ENCODE data around the gene HSPA1B. TPM values are rescaled to one million over a fixed set of nuclear protein-coding genes. Genes with fewer than 3 reads are reported as not detected.
A peak's percentile ranks its signal among the peaks of the same experiment; 100 is the strongest.
"Not testable (repeated sequence)": the region's sequence is repeated elsewhere in the genome, so short reads cannot be mapped to it uniquely, and the experiment has no call there.

The HSPA1B gene
- total RNA-seq, 1 experiment from 2014 or later: 655 TPM

DNA sequence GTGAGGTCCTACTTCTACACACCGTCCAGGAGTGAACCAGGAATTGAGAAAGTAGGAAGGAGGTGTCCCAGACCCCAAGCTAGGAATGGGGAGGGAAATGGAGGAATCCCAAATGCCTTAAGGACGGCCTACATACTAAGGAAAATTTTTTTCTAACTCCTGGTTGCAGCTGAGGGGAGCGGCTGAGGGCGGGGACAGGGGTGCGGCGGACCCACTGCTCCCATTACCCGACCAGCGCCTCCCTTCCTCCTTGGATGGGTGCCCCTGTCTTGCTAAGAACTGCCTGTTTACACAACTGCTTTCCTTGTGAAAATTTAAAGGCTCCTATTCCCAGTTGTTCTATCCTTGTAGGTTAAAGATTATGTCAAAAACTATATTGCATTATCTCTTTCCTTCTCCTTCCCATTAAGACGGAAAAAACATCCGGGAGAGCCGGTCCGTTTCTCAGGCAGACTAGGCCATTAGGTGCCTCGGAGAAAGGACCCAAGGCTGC is 699 bp upstream of the HSPA1B start:
- DNase-seq (ENCODE audit: low spot score): peak; percentile 92

DNA sequence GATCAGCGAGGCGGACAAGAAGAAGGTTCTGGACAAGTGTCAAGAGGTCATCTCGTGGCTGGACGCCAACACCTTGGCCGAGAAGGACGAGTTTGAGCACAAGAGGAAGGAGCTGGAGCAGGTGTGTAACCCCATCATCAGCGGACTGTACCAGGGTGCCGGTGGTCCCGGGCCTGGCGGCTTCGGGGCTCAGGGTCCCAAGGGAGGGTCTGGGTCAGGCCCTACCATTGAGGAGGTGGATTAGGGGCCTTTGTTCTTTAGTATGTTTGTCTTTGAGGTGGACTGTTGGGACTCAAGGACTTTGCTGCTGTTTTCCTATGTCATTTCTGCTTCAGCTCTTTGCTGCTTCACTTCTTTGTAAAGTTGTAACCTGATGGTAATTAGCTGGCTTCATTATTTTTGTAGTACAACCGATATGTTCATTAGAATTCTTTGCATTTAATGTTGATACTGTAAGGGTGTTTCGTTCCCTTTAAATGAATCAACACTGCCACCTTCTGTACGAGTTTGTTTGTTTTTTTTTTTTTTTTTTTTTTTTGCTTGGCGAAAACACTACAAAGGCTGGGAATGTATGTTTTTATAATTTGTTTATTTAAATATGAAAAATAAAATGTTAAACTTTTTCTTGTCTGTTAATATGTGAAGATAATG is 2.2 kb downstream of the HSPA1B start:
- peak; percentile 70 for DNase-seq (ENCODE audit: low spot score)

DNA sequence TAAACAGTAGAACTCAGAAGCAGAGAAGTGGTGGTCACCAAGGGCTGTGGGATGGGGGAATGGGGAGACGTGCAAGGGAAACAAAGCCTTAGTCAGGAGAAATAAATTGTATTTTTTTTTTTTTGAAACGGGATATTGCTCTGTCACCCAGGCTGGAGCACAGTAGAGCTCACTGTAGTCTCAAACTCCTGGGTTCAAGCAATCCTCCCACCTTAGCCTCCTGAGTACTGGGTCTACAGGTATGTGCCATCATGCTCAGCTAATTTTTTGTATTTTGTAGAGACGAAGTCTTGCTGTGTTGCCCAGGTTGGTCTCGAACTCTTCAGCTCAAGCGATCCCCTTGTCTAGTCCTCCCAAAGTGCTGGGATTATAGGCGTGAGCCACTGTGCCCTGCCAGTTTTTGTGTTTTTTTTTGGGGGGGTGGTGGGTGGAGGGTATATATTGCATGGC is 3.4 kb downstream of the HSPA1B start:
- peak; percentile 7 for DNase-seq (ENCODE audit: low spot score)

GRCh38 chr6:31831350-31832215 is 4.0 kb downstream of the HSPA1B start:
- peak; percentile 16 for DNase-seq (ENCODE audit: low spot score)

GRCh38 chr6:31834367-31835250 is 7.1 kb downstream of the HSPA1B start:
- peak; percentile 96 for DNase-seq (ENCODE audit: low spot score)

DNA sequence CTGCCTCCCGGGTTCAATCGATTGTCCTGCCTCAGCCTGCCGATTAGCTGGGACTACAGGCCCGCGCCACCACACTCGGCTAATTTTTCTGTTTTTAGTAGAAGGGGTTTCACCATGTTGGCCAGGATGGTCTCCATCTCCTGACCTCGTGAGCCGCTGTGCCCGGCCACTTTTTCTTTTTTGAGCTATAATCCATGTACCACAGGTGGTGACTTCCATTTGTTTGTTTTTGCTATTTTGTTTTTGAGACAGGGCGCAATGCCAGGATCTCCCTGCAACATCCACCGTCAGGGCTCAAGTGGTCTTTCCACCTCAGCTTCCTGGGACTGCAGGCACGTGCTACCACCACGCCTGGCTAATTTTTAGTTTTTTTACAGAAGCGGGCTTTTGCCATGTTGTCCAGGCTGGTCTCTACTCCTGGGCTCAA is 8.5 kb downstream of the HSPA1B start:
- DNase-seq (ENCODE audit: low spot score): no peak

- peak; percentile 30 for DNase-seq (ENCODE audit: low spot score)
Observed at GRCh38 chr6:31836474-31837368, 9.2 kb downstream of the HSPA1B start.

GRCh38 chr6:31837369-31838113 is 10.0 kb downstream of the HSPA1B start:
- DNase-seq (ENCODE audit: low spot score): no peak

DNA sequence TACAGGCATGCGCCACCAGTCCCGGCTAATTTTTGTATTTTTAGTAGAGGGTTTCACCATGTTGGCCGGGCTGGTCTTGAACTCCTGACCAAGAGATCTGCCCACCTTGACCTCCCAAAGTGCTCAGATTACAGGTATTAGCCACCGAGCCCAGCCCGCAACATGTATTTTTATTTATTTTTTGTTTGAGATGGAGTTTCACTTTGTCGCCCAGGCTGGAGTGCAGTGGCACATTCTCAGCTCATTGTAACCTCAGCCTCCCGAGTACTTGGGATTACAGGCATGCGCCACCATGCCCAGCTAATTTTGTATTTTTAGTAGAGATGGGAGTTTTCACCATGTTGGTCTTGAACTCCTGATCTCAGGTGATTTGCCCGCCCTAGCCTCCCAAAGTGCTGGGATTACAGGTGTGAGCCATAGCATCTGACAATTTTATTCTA is 10.6 kb downstream of the HSPA1B start:
- DNase-seq (ENCODE audit: low spot score): not testable (repeated sequence)

GRCh38 chr6:31838968-31839367 is 11.4 kb downstream of the HSPA1B start:
- no peak for DNase-seq (ENCODE audit: low spot score)

GRCh38 chr6:31839779-31840126 is 12.2 kb downstream of the HSPA1B start:
- not testable (repeated sequence) for DNase-seq (ENCODE audit: low spot score)

DNA sequence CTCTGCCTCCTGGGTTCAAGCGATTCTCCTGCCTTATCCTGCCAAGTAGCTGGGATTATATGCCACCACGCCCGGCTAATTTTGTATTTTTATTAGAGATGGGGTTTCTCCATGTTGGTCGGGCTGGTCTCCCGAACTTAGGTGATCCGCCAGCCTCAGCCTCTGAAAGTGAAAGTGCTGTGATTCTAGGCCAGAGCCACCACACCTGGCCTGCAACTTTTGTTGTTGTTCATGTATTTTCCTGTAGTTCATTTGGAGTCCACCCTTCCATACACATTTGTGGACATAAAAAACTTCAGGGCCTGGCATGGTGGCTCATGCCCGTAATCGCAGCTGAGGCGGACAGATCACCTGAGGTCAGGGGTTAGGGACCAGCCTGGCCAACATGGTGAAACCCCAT is 14.5 kb downstream of the HSPA1B start:
- DNase-seq (ENCODE audit: low spot score): no peak

DNA sequence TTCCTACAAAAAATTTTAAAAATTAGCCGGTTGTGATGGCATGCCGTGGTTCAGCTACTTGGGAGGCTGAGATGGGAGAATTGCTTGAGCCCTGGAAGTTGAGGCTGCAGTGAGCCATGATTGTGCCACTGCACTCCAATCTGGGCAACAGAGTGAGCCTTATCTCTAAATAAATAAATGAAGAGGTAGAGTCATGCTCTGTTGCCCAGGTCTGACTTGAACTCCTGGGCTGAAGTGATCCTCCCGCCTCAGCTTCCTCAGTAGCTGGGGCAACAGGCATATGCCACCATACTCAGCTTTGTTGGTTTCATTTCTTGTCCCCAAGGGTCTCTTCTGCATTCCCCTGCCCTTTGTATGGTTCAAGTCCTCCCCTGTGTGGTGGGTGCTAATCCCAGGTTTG is 17.0 kb downstream of the HSPA1B start:
- no peak for DNase-seq (ENCODE audit: low spot score)

DNA sequence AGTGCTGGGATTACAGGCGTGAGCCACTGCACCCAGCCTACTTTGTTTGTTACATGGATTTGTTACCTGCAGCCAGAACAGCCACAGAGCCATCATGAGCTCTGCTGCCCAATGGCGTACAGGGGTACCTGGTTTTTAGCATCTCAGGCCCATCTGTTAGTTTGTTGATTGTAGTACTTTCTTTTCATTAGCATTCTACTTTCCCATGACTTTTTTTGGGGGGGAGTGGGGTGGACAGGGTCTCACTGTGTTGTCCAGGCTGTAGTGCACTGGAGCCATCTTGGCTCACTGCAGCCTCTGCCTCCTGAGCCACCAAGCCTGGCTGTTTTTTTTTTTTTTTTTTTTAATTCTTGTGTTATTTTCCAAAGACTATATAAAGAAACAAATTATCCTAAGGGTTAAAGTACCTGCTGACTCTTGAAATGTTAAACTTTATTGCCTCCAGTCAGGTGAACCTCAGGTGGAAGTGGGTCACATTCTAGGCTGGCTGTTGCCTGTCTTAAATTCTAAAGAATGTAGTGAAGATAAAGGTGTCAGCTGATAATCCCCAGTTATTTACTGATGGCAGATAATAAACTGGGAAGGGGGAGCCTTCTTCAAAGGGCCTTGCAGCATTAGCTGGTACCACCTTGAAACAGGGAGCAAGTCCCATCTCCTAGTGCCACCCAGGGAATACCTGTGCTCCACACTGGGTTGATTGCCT is 19.9 kb downstream of the HSPA1B start:
- DNase-seq (ENCODE audit: low spot score): no peak

- DNase-seq (ENCODE audit: low spot score): no peak
Observed at GRCh38 chr6:31850765-31851484, 23.4 kb downstream of the HSPA1B start.

DNA sequence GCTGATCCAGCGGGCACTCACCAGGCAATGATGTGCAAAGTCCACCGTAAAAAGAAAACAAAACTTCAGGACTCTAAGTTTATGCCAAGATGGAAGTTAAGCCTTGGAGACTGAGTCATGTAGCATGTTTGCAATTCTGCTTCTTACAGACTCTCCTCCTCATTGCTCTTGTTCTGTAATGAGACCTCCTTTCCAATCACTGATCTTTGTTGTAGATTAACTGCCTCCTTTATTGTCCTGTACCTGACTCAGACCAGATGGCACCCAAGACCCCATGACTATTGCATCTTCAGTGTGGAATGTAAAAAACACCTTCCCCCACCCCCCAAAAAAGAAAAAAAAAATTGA is 23.9 kb downstream of the HSPA1B start:
- no peak for DNase-seq (ENCODE audit: low spot score)

DNA sequence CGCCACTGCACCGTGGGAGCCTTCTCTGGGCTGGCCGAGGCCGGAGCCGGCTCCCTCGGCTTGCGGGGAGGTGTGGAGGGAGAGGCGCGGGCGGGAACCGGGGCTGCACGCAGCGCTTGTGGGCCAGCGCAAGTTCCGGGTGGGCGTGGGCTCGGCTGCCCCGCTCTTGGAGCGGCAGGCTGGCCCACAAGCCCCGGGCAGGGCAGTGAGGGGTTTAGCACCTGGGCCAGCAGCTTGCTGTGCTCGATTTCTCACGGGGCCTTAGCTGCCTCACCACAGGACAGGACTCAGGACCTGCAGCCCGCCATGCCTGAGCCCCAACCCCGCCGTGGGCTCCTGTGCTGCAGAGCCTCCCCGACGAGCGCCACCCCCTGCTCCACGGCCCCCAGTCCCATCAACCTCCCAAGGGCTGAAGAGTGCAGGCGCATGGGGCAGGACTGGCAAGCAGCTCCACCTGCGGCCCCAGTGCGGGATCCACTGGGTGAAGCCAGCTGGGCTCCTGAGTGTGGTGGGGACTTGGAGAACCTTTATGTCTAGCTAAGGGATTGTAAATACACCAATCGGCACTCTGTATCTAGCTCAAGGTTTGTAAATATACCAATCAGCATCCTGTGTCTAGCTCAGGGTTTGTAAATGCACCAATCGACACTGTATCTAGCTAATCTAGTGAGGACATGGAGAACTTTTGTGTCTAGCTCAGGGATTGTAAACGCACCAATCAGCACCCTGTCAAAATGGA is 24.6 kb downstream of the HSPA1B start:
- DNase-seq (ENCODE audit: low spot score): not testable (repeated sequence)

- not testable (repeated sequence) for DNase-seq (ENCODE audit: low spot score)
Observed at GRCh38 chr6:31857774-31858173, 30.2 kb downstream of the HSPA1B start.

Data from HT-29 (cell line).